Erythroblast (primary cell): ENCODE measurements around the gene DKK1.

Source experiments
- GATA1 ChIP-seq: IDR thresholded peaks from 2 replicates; pipeline ENCODE4 v1.6.1; 2011; ENCODE audit warnings: low read depth, mild to moderate bottlenecking, control low read depth, low read length, moderate library complexity
- POLR2A ChIP-seq: IDR thresholded peaks from 2 replicates; pipeline ENCODE4 v1.6.1; 2011; ENCODE audit warnings: mild to moderate bottlenecking, low read length

DNA sequence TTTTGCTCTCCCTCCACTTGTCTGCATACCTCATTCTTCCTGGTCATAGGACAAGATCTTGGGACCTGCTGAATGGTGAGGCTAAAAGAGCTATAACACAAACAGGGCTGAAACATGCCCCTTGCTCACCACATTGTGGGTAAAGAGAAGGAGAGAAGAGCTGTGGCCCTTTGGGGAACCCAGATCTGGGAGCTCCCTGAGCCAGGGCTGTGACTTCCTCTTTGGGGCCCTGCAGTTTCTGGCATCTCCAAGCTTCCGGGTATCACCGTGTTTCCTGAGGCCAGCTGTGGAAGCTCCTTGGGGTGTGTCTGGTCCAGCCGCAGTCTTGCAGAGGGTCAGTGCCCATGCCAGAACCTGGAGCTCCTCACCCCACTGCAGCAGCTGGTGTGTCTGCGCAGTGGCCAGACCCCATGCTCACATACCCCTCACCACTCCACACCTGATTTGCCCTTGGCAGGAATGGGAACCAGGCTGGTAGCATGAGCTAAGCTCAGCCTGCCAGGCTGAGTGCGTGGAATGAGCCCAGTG lies 34.0 kb downstream of the DKK1 start:
- TF ChIP-seq POLR2A (no peak), GATA1 (no peak)
